CMK (cell line): ENCODE data around the gene PUDP.
"Not testable (repeated sequence)": the region's sequence is repeated elsewhere in the genome, so short reads cannot be mapped to it uniquely, and the experiment has no call there.

Experiments
- DNase-seq: peaks from one replicate; pipeline ENCODE4 v3.0.0-alpha.2; 2010; ENCODE audit warnings: low read depth

The PUDP gene

DNA sequence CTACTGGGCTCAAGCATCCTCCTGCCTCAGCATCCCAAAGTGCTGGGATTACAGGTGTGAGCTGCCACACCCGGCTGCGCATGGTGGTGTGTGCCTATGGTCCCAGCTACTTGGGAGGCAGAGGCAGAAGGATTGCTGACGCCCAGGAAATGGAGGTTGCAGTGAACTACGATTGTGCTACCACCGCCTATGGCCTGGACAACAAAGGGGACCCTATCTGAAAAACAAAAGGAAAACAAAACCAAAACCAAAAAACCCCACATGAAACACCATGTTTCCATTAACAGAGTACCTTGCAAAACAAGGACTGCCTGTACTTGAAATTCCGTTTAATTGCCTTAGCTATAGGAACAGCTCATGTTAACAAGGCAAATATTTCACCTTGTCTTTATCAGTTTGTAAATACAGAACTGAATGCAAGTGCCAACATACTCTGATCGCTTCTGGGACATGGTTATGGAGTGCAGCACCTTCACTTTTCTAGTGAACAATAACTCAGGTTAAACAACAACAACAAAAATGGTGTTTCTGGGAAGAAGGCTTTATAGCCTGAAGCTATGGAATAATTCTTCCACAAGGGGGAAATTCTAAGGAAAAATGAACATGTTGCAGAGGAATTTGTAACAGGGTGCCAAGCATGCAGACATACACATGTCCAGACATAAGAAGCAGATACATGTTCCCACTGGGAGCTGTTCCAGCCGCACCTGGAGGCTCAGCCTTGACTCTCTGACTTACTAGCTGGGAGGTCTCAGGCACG, 73.6 kb downstream of the PUDP start:
- DNase-seq: no peak

DNA sequence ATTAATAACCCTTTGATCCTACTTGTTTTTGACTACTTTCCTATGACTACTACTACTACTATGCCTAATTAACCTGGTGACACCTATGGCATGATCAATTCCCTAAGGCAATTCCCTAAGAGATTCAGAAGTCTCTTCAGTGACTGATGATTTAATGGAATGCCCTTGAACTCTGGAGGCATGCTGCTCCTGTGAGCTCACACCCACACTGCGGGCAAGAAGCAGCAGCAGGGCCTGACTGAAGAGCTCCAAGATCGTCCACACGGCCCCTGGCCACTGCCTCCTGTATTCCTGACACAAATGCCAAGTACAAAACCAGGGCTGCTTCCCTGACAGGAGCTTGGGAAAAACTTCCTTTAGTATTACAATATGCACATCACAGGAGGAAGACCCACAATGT, 74.6 kb downstream of the PUDP start:
- no peak for DNase-seq

DNA sequence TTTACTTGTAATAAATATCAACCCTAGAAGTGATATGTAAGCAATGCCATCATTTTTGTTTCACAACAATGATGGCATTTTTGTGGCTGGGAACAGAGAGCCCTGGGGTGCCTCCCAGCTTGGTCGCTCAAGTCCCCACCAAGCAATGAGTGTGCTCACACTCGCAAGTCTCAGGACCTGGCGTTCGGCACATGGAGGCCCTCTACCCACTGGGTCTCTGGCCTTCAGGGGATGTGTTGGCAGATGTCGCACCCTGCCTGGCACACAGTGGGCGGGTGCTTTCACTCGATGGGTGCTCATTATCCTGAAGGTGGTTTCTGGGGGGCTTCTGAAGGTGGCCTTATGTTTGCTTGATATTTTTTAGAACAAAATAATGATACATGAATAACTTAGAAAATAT, 75.1 kb downstream of the PUDP start:
- DNase-seq: no peak

DNA sequence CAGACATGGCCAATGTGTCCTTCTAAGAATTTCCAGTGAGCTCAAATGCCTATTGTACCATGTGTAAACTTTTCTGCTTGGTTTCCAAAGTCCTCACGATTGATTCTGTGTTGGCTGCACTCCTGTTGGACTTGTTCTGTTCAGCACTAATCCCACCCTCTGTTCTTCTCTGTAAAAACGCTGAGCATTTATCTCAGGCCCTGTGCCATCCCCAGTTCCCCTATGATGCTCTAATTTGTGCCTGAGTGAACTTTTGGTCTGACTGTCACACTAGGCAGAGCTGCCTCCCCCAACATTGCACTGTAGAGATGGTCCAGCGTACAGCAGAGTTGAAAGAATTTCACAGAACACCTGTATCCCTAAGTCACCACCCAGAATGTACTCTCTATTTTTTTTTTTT, 76.6 kb downstream of the PUDP start:
- DNase-seq: no peak

DNA sequence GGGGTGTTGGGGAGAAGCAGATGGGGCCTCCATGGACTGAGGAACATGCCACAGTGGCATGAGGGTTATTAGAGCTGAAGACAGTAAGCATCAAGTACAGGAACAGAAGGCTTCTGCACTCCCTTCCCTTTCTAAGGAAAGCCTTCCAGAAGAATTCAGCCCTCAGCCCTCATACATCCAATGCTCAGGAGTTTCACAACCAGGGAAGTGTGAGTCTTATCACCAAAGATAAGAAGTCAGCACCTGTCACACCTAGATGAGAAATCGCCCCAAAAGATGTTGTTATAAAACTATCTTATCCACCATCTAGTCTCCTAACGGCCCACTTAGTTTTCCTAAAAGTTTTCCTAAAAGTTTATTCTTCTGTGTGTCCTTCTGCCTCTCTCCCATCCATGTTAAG, 78.4 kb downstream of the PUDP start:
- DNase-seq: no peak

DNA sequence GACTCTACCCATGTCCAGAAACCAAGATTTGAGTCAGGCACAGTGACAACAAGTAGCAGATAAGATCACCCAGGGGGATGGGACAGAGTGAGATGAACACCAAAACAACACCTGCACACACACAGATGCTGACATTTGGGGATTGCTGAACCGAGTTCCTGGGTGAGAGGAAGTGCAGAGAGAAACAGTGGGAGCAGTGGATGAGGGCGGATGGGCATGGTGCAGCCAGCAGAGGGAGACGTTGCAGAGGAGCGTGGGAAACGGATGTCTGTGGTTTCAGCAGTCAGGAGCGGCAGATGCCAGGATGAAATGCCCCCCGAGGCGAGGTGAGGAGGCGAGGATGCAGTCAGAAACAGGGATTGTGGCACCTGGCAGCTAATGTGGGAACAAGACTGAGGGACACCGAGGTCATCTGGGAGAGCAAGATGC, 79.0 kb downstream of the PUDP start:
- no peak for DNase-seq

DNA sequence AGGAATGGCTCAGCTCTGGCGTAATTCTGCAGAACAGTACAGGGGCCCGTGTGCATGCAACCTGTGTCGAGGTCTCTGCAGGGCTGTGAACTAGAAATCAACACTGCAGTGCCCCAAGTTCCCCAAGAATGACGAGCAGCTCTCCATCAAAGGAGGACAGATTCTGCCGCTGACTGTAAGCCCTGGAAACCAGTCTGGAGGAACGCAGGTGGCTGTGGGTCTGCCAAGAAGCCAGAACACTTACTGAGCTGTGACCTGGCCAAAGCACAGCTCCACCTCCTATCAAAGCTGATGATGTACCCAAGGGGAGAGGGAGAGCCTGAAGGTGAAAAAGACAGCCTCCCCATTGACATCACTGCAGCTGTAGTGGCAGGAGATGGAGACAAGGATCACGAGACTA, 80.7 kb downstream of the PUDP start:
- no peak for DNase-seq

DNA sequence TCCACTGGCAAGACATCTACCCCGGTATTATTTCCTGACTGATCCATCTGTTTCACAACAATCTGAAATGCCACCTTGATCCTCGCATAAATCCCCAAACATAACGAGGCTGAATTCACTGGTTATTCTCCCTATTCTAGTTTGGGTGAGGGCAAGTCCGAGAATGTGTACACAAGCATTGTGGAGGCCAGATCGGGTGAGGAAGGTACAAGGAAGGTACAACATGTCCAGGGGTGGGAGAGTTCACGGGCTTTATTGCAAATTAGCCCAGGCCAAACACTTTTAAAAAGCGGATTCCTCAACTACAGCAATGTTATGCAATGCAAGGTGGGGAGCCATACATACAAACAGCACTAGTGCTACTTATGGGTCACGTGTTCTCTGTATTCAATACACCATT, 82.5 kb downstream of the PUDP start:
- no peak for DNase-seq

DNA sequence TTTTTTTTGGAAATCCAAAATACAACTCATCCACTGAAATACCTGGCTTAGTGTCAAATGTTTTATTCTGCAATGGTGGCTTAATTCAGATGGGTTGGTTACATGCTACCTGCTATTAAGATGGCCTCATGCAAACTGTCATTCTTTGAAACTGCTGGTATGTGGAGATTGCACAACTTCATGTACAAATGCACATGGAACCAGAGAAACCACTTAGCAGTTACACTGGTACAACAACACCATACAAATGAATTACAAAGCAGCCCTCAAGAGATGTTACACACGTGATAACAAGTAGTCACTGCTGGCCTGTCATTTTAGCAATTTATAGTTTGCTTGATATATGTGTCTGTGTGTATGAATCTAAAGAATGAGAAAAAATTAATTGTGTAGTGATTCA, 85.0 kb downstream of the PUDP start:
- DNase-seq: no peak

DNA sequence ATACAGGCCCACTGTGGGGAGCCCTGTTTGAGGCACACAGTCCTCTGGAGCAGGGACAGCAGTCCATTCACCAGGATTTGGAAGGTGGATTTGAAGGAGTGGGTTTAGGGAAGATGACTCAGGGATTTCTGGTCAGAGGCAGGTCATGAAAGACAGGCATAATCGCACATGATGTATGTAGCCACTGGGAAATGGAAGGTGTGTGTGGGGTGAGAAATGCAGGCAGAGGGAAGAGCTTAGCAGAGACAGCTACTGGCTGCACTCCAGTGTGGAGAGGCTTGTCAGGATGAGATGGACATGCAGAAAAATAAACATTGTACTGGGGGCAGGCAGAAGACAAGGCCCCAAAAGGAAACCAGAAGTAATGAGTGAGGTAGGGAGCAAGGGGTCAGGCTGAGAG, 85.7 kb downstream of the PUDP start:
- DNase-seq: no peak

DNA sequence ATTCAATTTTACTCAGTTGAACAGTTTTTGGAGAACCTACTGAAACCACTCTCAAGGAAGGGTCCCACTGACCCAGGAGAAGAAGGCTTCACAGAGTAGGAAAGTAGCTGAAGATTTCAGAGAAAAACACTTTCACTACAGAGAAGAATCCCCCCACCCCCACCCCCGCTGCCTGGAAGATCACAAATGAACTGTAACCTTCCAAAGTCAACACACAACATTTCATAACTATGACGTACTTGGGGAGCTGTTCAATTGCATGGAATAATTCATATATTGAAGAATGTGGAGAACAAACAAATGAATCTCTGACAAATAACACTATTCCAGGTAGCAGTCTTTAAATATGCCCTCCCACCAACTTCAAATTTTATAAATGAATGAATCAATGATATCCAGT, 86.5 kb downstream of the PUDP start:
- no peak for DNase-seq

DNA sequence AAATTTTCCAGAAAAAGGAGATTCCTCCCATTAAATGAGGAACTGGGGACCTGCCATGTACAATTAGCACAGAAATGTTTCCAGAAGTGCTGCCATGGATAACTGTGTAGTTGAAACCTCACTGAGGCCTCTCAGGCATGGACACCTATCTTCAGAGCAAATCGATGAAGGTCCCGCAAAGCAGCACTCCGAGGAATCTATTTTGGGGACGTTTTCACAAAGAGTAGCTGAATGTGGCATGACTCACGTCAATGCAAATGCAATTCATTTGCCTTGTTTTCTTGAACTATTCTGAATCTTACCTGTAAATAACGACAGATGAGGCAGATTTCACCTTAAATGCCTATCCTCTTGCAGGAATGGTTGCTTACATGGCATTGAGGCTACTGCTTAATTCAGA, 87.5 kb downstream of the PUDP start:
- DNase-seq: no peak

DNA sequence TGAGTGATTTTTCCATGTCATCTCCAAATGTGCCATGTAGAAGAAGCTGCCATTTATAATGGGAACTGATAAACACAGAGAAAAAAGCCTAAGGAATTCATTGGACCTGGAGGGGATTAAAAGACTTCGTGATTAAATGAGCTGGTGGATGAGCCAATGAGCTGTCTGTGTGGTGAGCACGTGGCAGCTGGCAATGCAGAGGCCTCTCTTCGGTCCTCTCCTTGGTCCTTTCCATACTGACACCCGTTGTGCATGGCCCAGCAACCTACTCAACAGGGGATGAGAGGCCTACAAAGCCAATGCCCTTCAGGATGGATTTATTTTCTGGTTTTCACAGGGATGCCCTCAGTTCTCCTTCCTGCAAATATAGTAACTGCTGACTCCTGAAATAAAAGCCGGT, 88.1 kb downstream of the PUDP start:
- DNase-seq: no peak

DNA sequence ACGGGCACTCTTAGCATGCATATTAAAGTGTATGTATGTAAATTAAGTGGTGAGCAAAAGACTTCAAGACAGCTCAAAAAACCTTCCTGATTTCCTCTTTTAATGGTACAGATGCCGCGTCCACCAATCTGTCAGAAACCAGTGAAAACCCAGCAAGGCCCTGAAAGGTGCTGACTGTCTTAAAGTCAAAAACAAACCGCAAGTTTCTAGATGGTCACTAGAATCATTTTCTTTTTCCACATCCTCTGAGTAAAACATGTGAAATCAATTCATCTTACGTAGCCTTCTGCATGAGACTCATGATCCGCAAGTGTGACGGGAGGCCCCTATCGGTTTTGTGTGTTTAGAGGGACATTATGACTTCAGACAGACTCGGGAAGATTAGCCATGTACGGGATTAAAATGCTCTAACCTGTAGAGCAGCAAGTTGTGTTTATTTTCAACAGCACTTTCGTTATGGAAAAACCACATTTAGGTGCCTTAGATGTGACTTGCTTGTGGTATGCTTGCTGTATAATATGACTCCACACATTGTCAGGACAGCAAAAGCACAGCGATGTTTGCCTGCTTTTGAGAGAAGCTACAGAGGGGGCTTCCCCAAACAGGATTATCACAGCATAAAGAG, 88.6 kb downstream of the PUDP start:
- no peak for DNase-seq

DNA sequence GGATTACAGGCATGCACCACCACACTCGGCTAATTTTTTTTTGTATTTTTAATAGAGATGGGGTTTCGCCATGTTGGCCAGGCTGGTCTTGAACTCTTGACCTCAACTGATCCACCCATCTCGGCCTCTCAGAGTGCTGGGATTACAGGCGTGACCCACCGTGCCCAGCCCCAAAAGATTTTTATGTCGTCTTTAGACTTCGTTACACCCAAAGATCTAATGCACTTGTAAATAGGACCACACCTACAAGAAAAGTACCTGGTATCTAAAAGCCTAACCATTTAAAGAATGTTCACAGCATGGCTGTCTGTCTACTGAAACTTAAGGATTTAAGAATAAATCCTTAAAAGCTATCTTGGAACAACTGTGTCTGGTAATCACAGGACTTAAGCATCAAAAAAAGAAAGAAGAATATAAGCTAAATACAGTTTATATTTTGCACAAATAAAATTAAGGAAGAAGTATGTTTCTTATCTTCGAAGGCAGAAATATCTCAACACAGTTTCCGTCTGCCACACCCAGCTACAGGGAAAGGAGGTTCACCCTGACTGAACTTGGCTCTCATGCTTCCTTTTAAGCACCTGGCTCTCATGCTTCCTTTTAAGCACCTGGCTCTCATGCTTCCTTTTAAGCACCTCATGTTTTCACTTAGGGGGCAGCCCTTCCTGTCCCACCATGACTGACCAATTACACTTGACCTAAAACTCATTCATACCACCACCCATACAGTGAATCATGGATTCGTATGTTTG, 92.4 kb downstream of the PUDP start:
- DNase-seq: no peak

DNA sequence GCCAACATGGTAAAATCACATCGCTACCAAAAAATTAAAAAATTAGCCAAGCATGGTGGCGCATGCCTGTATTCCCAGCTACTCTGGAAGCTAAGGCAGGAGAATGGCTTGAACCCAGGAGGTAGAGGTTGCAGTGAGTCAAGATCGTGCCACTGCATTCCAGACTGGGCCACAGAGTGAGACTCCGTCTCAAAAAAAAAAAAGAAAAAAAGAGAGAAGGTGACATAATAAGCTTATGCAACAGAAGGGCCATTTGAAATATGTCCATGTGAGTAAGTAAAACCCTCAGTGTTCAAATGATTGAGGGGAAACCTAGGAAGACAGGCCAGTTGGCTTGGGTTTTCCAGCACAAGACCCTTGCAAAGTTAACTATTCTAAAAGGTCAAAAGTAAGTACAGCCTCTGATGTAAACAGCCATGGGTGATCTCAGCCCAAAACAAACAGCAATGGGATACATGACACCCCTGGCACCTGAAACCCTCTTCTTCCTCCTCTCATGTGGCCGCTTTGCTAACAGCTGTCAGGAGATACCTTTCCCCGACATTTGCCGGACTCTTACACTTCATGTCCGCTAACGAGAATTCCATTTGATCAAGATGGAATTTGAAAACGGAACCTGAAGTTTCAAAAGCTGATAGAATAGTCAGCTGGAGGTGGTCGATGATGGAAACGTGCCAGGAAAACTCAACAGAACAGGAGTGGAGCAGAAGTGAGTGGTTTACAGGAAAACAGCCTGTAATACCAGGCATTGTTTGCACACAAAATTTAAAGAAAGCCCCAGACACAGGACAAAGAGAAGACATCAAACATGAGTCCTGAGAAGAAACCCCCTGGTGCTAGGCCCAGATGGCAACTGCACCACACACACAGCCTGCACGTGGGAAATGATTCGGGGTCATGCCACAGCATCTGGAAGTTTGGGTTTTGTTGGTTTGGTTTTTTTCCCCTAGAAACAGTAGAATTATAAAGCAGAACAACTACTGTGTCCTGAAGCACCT, 93.4 kb downstream of the PUDP start:
- DNase-seq: no peak

DNA sequence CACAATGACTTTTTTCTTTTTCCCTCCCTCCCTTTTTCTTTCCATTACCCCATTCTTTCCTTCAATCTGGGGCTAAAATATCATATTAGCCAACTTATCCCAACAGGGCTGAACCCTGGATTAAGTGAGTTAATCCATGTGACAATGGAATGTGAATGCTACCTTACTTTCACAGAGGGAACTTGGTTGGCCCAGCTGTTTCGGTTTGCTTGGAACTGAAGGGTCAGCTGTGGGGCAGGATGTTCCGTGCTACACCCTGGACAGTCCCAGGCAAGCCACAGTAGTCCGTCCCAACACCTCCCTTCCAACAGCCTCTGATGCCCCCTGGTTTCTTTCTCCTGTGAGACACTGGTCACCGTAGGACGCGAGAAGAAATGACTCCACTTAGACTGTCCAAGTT, 95.4 kb downstream of the PUDP start:
- DNase-seq: no peak

DNA sequence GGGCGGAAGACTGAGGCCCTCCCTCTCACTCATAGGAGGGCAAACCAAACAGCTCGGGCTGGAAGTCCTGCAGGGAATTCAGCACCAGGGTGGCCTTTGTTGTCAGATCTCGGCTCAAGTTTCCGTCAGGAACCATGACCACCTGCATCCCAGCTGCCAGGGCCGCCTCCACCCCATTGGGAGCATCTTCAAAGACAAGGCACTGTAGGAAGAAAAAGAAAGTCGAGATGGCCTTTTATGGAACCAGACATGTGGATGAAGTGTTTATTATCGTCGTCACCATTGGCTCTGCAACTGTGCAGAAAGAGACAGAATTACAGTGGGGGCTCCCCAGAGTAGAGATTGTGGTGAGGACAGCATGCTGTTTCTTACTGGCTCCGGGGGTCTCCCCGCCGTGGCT, 97.7 kb downstream of the PUDP start:
- DNase-seq: no peak

DNA sequence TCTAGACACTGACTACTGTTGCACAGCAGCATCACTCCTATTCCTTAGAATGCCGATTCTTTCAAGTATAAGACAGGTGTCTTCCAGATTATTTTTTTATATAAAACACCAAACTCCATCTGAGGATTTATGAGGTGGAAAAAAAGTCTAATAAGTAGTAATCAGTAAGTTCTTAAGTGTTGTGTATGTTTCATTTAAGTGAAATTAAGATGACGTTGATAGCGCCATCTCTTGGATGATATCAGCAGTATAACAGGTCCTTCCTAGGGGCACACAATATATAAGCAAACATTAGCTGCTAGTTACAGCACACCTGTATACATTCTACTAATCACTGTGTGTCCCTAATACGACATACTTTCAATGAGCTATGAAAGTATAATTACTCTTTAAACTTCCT, 100.0 kb downstream of the PUDP start:
- DNase-seq: no peak

DNA sequence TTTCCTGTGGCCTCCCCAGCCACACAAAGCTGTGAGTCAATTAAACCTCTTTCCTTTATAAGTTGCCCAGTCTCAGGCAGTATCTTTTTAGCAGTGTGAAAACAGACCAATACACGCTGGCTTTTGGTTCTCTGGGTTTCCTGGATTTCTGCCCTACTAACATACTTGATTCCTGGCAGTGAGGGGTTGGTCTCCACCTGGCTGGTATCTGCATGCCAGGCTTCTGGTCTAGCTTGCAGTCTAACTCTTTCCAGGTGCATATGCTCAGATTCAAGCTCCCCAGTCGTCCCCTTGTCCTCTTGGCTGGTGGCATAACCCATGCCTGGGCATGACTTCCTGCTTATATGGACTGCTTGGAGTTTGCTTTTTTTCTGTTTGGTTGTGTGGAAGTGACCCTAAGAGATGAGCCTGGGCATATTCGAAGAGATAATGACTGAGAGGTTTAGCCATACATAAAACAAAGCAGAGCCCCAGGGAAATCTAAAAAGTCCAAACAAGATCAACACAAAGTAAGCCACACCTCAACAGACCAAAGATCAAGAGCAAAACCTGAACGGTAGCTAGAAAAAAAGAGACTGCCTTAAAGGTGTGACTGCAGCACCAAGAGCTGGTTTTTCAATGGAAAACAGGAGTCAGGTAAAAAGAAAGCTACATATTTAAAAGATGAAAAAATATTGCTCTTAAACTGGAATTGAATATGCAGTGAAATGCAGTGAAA, 102.6 kb downstream of the PUDP start:
- DNase-seq: no peak

DNA sequence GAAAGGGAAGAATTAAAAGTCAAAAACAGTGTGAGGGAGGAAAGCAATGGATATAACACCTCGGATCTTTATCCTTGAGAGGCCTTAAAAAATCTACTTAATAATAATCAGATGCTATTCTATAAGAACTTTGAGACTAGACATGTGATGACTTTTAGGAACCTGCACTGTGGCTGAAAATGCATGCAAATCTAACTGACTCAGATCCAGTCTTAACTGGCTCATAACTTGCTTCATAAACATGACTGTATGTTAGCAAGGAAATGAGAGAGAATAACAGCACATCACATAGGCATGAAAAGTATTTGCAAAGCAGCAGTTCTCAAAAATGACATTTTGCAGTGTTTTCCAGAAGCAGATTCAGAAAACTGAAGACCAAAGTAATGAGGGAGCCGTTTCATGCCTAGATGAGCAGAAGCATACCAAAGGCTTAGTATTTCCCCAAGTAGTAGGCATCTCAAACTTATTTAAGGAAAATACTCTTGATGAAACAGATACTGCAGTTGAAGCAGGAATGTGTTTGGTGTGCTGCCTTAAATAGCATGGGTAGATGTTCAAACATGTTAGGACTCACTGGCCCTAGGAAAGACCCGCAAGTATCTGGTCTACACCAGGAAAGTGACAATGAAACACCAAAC, 104.0 kb downstream of the PUDP start:
- DNase-seq: not testable (repeated sequence)
